K562 (cell line): Measurements from ENCODE around the gene MEGF10. TPM values are rescaled to one million over a fixed set of nuclear protein-coding genes. Genes with fewer than 3 reads are reported as not detected.

Source experiments
- FOXJ2 ChIP-seq: fragments of 200-800 bp; sonication (Bioruptor generic); IDR thresholded peaks from 2 replicates; pipeline ENCODE4 v1.6.1; 2016; ENCODE audit warnings: missing genetic modification characterization, missing compliant biosample characterization
- PPARD ChIP-seq: fragments of 250-450 bp; sonication (Bioruptor Pico); IDR thresholded peaks from 2 replicates; pipeline ENCODE4 v1.8.0; 2022; ENCODE audit warnings: inconsistent platforms, mild to moderate bottlenecking, moderate library complexity
- ZNF77 ChIP-seq: fragments of 250-450 bp; sonication (Bioruptor Pico); IDR thresholded peaks from 2 replicates; pipeline ENCODE4 v1.5.0; 2020
- ZZZ3 ChIP-seq: fragments of 450-650 bp; IDR thresholded peaks from 2 replicates; pipeline ENCODE4 v1.6.1; 2016; ENCODE audit warnings: antibody characterized with exemption, mild to moderate bottlenecking, moderate library complexity
- polyA plus RNA-seq, 8 experiments: library from polyadenylated mRNA; depleted of rRNA in 4 of 8; stranded (reverse) in 5 of 8; unstranded in 3 of 8; fragments of >200 nt; fragmentation: Nextera tagmentation in 2 of 8; fragmentation: Illumina TruSeq in 1 of 8; extraction: Ambion mirVana in 2 of 8; extraction: Trizol in 1 of 8; gene quantifications; 2 replicates each; pipeline versions ENCODE4 v1.2.1 to v1.2.3, GENCODE V29; 2011 to 2014; ENCODE audit warnings: inconsistent platforms in 1 of 8, missing spikeins in 1 of 8
- total RNA-seq, 7 experiments: library from RNA; depleted of rRNA in 6 of 7; stranded (reverse); fragments of >200 nt in 6 of 7; fragmentation: Illumina TruSeq in 2 of 7; extraction: Trizol in 2 of 7; gene quantifications; 2 replicates each; pipeline versions ENCODE4 v1.2.1 to v1.2.3, GENCODE V29; 2011 to 2021; ENCODE audit warnings: low replicate concordance in 1 of 7
- TF ChIP-seq, protein P1 (sequence below): sonication (generic); formaldehyde crosslinking; IDR thresholded peaks from 2 replicates; pipeline ENCODE4 v1.8.0; 2023; ENCODE audit warnings: missing genetic modification reagents, mild to moderate bottlenecking, borderline replicate concordance
- TF ChIP-seq, protein P2 (sequence below): sonication (generic); formaldehyde crosslinking; IDR thresholded peaks from 2 replicates; pipeline ENCODE4 v1.8.0; 2022; ENCODE audit warnings: mild to moderate bottlenecking, low read depth, missing genetic modification reagents

The MEGF10 gene
- total and polyA plus RNA-seq, 9 of the 15 experiments (the other 6 are each of a cell fraction or from before 2014, with no cell fraction given) = 0.07 TPM; not detected in 8

DNA sequence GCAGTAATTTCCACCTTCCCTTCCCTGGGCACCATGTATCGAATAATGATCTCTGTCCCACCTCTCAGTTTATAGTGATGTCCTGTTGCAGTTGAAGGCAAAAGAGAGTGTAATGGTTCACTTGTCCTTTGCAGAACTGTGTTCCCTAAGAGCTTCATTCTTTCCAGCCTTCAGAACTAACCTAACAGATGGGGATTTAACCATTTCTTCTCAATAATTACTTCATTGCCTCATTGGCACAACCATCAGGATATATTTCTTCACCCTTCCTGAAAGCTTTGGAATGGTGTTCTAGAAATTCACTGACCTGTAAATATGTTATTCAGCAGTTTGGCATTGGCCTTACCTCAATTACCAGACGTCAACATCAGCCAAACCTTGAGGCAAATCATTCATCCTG, 142.9 kb downstream of the MEGF10 start (continued):
- TF ChIP-seq, protein P1, sequence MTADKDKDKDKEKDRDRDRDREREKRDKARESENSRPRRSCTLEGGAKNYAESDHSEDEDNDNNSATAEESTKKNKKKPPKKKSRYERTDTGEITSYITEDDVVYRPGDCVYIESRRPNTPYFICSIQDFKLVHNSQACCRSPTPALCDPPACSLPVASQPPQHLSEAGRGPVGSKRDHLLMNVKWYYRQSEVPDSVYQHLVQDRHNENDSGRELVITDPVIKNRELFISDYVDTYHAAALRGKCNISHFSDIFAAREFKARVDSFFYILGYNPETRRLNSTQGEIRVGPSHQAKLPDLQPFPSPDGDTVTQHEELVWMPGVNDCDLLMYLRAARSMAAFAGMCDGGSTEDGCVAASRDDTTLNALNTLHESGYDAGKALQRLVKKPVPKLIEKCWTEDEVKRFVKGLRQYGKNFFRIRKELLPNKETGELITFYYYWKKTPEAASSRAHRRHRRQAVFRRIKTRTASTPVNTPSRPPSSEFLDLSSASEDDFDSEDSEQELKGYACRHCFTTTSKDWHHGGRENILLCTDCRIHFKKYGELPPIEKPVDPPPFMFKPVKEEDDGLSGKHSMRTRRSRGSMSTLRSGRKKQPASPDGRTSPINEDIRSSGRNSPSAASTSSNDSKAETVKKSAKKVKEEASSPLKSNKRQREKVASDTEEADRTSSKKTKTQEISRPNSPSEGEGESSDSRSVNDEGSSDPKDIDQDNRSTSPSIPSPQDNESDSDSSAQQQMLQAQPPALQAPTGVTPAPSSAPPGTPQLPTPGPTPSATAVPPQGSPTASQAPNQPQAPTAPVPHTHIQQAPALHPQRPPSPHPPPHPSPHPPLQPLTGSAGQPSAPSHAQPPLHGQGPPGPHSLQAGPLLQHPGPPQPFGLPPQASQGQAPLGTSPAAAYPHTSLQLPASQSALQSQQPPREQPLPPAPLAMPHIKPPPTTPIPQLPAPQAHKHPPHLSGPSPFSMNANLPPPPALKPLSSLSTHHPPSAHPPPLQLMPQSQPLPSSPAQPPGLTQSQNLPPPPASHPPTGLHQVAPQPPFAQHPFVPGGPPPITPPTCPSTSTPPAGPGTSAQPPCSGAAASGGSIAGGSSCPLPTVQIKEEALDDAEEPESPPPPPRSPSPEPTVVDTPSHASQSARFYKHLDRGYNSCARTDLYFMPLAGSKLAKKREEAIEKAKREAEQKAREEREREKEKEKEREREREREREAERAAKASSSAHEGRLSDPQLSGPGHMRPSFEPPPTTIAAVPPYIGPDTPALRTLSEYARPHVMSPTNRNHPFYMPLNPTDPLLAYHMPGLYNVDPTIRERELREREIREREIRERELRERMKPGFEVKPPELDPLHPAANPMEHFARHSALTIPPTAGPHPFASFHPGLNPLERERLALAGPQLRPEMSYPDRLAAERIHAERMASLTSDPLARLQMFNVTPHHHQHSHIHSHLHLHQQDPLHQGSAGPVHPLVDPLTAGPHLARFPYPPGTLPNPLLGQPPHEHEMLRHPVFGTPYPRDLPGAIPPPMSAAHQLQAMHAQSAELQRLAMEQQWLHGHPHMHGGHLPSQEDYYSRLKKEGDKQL (CRISPR knock-in tag) = no peak
- no peak for TF ChIP-seq ZNF77
- TF ChIP-seq, protein P2, sequence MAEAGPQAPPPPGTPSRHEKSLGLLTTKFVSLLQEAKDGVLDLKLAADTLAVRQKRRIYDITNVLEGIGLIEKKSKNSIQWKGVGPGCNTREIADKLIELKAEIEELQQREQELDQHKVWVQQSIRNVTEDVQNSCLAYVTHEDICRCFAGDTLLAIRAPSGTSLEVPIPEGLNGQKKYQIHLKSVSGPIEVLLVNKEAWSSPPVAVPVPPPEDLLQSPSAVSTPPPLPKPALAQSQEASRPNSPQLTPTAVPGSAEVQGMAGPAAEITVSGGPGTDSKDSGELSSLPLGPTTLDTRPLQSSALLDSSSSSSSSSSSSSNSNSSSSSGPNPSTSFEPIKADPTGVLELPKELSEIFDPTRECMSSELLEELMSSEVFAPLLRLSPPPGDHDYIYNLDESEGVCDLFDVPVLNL (CRISPR knock-in tag) = no peak
- no peak for TF ChIP-seq ZZZ3
- no peak for TF ChIP-seq FOXJ2 (tag)
- TF ChIP-seq PPARD (CRISPR knock-in tag) = no peak
- TF ChIP-seq, all 486 proteins: peak for 0
